Large intestine (tissue), 3 donors: Measurements from ENCODE around the gene TREML4. TPM values are rescaled to one million over a fixed set of nuclear protein-coding genes. Genes with fewer than 3 reads are reported as not detected.
A peak's percentile ranks its signal among the peaks of the same experiment; 100 is the strongest.

Experiments used
- DNase-seq, 2 donors: peaks; one replicate each; pipeline versions ENCODE4 v3.0.0 to v3.0.0-alpha.2; 2013
- H3K27ac ChIP-seq: one replicate; pipeline ENCODE4 v1.5.1; 2013; ENCODE audit warnings: low read length
- H3K27me3 ChIP-seq: 2 replicates; pipeline ENCODE4 v1.6.1; 2013; ENCODE audit warnings: low read length; ENCODE audit not compliant: control insufficient read depth, insufficient read depth
- H3K36me3 ChIP-seq: 2 replicates; pipeline ENCODE4 v1.6.1; 2013; ENCODE audit warnings: low read length; ENCODE audit not compliant: control insufficient read depth, insufficient read depth
- H3K4me1 ChIP-seq: one replicate; pipeline ENCODE4 v1.6.1; 2013; ENCODE audit warnings: low read length; ENCODE audit not compliant: control insufficient read depth, insufficient read depth
- H3K4me3 ChIP-seq: one replicate; pipeline ENCODE4 v1.5.1; 2013; ENCODE audit warnings: low read length
- H3K9me3 ChIP-seq: one replicate; pipeline ENCODE4 v1.6.1; 2013; ENCODE audit warnings: mild to moderate bottlenecking, low read depth, low read length, moderate library complexity; ENCODE audit not compliant: control insufficient read depth
- WGBS: methylation state at CpG from one replicate; pipeline ENCODE4 v1.1.5; 2013; ENCODE audit warnings: low lambda C conversion rate; ENCODE audit not compliant: insufficient coverage; 5-methylcytosine and 5-hydroxymethylcytosine counted together
- polyA plus RNA-seq: library from polyadenylated mRNA; unstranded; fragments of 120-200 nt; gene quantifications from one replicate; pipeline ENCODE4 v1.2.1, GENCODE V29; 2013

TREML4 gene
- polyA plus RNA-seq, 1 donor: not detected

GRCh38 chr6:41255110-41255509 lies 27.0 kb downstream of the TREML4 start:
- Histone ChIP-seq H3K4me3 (no peak overlapping the region), H3K27ac (no peak overlapping the region), H3K36me3 (no peaks in the 10 kb centered on the region), H3K9me3 (peaks cover 4% of the 10 kb centered on the region), H3K4me1 (no peaks in the 10 kb centered on the region), H3K27me3 (peaks cover 11% of the 10 kb centered on the region)
- no peak for DNase-seq

GRCh38 chr6:41255638-41256246 lies 27.6 kb downstream of the TREML4 start:
- Histone ChIP-seq H3K9me3 (peaks cover 4% of the 10 kb centered on the region), H3K4me1 (no peaks in the 10 kb centered on the region), H3K27ac (no peak overlapping the region), H3K27me3 (peaks cover 11% of the 10 kb centered on the region), H3K4me3 (no peak overlapping the region), H3K36me3 (no peaks in the 10 kb centered on the region)
- no peak for DNase-seq
- WGBS: no CpG with 5 or more reads among the region's 5 CpGs

- no peak overlapping the region for H3K27ac ChIP-seq
- peaks cover 4% of the 10 kb centered on the region for H3K9me3 ChIP-seq
- no peaks in the 10 kb centered on the region for H3K36me3 ChIP-seq
- H3K4me3 ChIP-seq: no peak overlapping the region
- WGBS: no CpG with 5 or more reads among the region's 1 CpG
- DNase-seq: no peak
- peaks cover 11% of the 10 kb centered on the region for H3K27me3 ChIP-seq
- H3K4me1 ChIP-seq: no peaks in the 10 kb centered on the region
These were observed 28.2 kb downstream of the TREML4 start for GRCh38 chr6:41256383-41256782.

- Histone ChIP-seq H3K27ac (no peak overlapping the region), H3K9me3 (peaks cover 9% of the 10 kb centered on the region), H3K36me3 (no peaks in the 10 kb centered on the region), H3K4me3 (no peak overlapping the region), H3K27me3 (peaks cover 3% of the 10 kb centered on the region), H3K4me1 (no peaks in the 10 kb centered on the region)
- DNase-seq: peak; percentile 17 to 25
- no CpG with 5 or more reads among the region's 2 CpGs for WGBS
These were observed 29.4 kb downstream of the TREML4 start for GRCh38 chr6:41257369-41258195.

GRCh38 chr6:41258196-41258493 lies 30.0 kb downstream of the TREML4 start:
- Histone ChIP-seq H3K4me3 (no peak overlapping the region), H3K9me3 (peaks cover 14% of the 10 kb centered on the region), H3K27me3 (no peaks in the 10 kb centered on the region), H3K27ac (no peak overlapping the region), H3K4me1 (no peaks in the 10 kb centered on the region), H3K36me3 (no peaks in the 10 kb centered on the region)
- WGBS: no CpG with 5 or more reads among the region's 1 CpG
- no peak for DNase-seq

GRCh38 chr6:41262401-41262800 lies 34.3 kb downstream of the TREML4 start:
- WGBS: 86% methylated on average over 1 of the region's 2 CpGs
- no peak overlapping the region for H3K27ac ChIP-seq
- no peak for DNase-seq
- no peaks in the 10 kb centered on the region for H3K4me1 ChIP-seq
- no peaks in the 10 kb centered on the region for H3K36me3 ChIP-seq
- H3K4me3 ChIP-seq: no peak overlapping the region
- H3K27me3 ChIP-seq: peaks cover 2% of the 10 kb centered on the region
- H3K9me3 ChIP-seq: peaks cover 17% of the 10 kb centered on the region

- 100% methylated on average over 1 of the region's 1 CpG for WGBS
- DNase-seq: no peak
- Histone ChIP-seq H3K27me3 (peaks cover 2% of the 10 kb centered on the region), H3K27ac (no peak overlapping the region), H3K36me3 (no peaks in the 10 kb centered on the region), H3K9me3 (peaks cover 14% of the 10 kb centered on the region), H3K4me3 (no peak overlapping the region), H3K4me1 (no peaks in the 10 kb centered on the region)
These were observed 35.1 kb downstream of the TREML4 start for GRCh38 chr6:41263267-41263666.

- no peak for DNase-seq
- Histone ChIP-seq H3K9me3 (peaks cover 12% of the 10 kb centered on the region), H3K27ac (no peak overlapping the region), H3K36me3 (no peaks in the 10 kb centered on the region), H3K4me1 (no peaks in the 10 kb centered on the region), H3K27me3 (peaks cover 6% of the 10 kb centered on the region), H3K4me3 (no peak overlapping the region)
These were observed 38.4 kb downstream of the TREML4 start for GRCh38 chr6:41266541-41266940.

- no peak overlapping the region for H3K4me3 ChIP-seq
- no peaks in the 10 kb centered on the region for H3K9me3 ChIP-seq
- H3K36me3 ChIP-seq: no peaks in the 10 kb centered on the region
- H3K4me1 ChIP-seq: no peaks in the 10 kb centered on the region
- H3K27me3 ChIP-seq: peaks cover 15% of the 10 kb centered on the region
- DNase-seq: no peak
- no peak overlapping the region for H3K27ac ChIP-seq
These were observed 40.3 kb downstream of the TREML4 start for GRCh38 chr6:41268478-41268877.

- Histone ChIP-seq H3K36me3 (no peaks in the 10 kb centered on the region), H3K9me3 (no peaks in the 10 kb centered on the region), H3K27ac (no peak overlapping the region), H3K27me3 (peaks cover 15% of the 10 kb centered on the region), H3K4me3 (no peak overlapping the region), H3K4me1 (no peaks in the 10 kb centered on the region)
- DNase-seq: no peak
- WGBS: no CpG with 5 or more reads among the region's 2 CpGs
These were observed 41.0 kb downstream of the TREML4 start for GRCh38 chr6:41269166-41269565.

- WGBS: no CpG with 5 or more reads among the region's 4 CpGs
- DNase-seq: no peak
- peaks cover 18% of the 10 kb centered on the region for H3K27me3 ChIP-seq
- no peaks in the 10 kb centered on the region for H3K9me3 ChIP-seq
- no peaks in the 10 kb centered on the region for H3K36me3 ChIP-seq
- no peak overlapping the region for H3K4me3 ChIP-seq
- H3K4me1 ChIP-seq: no peaks in the 10 kb centered on the region
- no peak overlapping the region for H3K27ac ChIP-seq
These were observed 41.6 kb downstream of the TREML4 start for GRCh38 chr6:41269716-41270115.
